K562 (cell line): ENCODE measurements around the gene ANKRD16. TPM values are rescaled to one million over a fixed set of nuclear protein-coding genes. Genes with fewer than 3 reads are reported as not detected.

Experiments
- ATAC-seq: fragments of 200-7000 bp; cut with Tn5 transposase; 3 replicates; pipeline ENCODE4 v1.9.1; 2020; ENCODE audit warnings: moderate library complexity
- BruUV-seq: library from RNA; stranded (reverse); fragments of 400-500 nt; replicated peaks from 2 replicates; lab custom pipeline; 2021; lab: Mats Ljungman, UMichigan
- CTCF ChIA-PET: fragments of 300-600 bp; formaldehyde crosslinking; extraction: SDS; loops from one replicate; lab custom pipeline; 2021; ENCODE audit warnings: low intra/inter-chr PET ratio; lab: Yijun Ruan, JAX
- POLR2A ChIA-PET: fragments of 300-600, 350-650 bp; sonication (Branson Sonifier 250); formaldehyde crosslinking; extraction: SDS; loops from one replicate; lab custom pipeline; 2021; ENCODE audit warnings: antibody characterized with exemption, inconsistent platforms; lab: Yijun Ruan, JAX
- DNase-seq, 4 experiments: peaks; one replicate each; pipeline versions ENCODE4 v3.0.0 to v3.0.0-alpha.2; 2011 to 2018; ENCODE audit warnings: low spot score in 3 of 4, mixed read lengths in 3 of 4; ENCODE audit errors: extremely low read depth in 1 of 4
- FAIRE-seq: peaks from 2 replicates; lab custom pipeline; 2011; peaks lifted over from hg19 to GRCh38; lab: Jason Lieb, UNC
- H2AFZ ChIP-seq: 2 replicates; pipeline ENCODE4 v1.6.0; 2011; ENCODE audit warnings: low read depth, low read length, control low read depth, inconsistent platforms
- H3K27ac ChIP-seq: fragments of 200-600 bp; 3 replicates; pipeline ENCODE4 v1.8.0; 2011; ENCODE audit warnings: low read depth, mild to moderate bottlenecking, control low read depth, inconsistent platforms, low read length, moderate library complexity, mixed read lengths; ENCODE audit errors: extremely low read depth
- H3K27me3 ChIP-seq, 2 experiments: fragments of 300-600 bp in 1 of 2; 2 replicates in 1 of 2; 3 replicates in 1 of 2; pipeline versions ENCODE4 v1.6.0 to v1.8.0; 2011; ENCODE audit warnings: inconsistent platforms in 2 of 2, low read length in 2 of 2, mild to moderate bottlenecking in 1 of 2, mixed read lengths in 1 of 2, moderate library complexity in 1 of 2; ENCODE audit not compliant: control insufficient read depth in 2 of 2, insufficient read depth in 2 of 2
- H3K36me3 ChIP-seq: fragments of 300-600 bp; 3 replicates; pipeline ENCODE4 v1.8.0; 2011; ENCODE audit warnings: mild to moderate bottlenecking, low read length, inconsistent platforms; ENCODE audit not compliant: control insufficient read depth, insufficient read depth
- H3K4me1 ChIP-seq, 2 experiments: fragments of 200-600 bp in 1 of 2; replicated peaks in 1 of 2; 2 replicates in 1 of 2; 3 replicates in 1 of 2; pipeline versions ENCODE4 v1.5.1 to v1.8.0; 2011; ENCODE audit warnings: inconsistent platforms in 2 of 2, low read length in 2 of 2, mild to moderate bottlenecking in 1 of 2, mixed read lengths in 1 of 2, moderate library complexity in 1 of 2; ENCODE audit not compliant: control insufficient read depth in 2 of 2, insufficient read depth in 2 of 2
- H3K4me2 ChIP-seq: 2 replicates; pipeline ENCODE4 v1.6.1; 2011; ENCODE audit warnings: low read length, control low read depth, inconsistent platforms, mixed read lengths; ENCODE audit not compliant: insufficient read depth
- H3K4me3 ChIP-seq: fragments of 200-600 bp; sonication (generic), shearing (Covaris generic); 2 replicates; pipeline ENCODE4 v1.5.1; 2016; ENCODE audit warnings: control low read depth, inconsistent platforms
- H3K79me2 ChIP-seq: fragments of 200-600 bp; 3 replicates; pipeline ENCODE4 v1.8.0; 2011; ENCODE audit warnings: low read length, inconsistent platforms; ENCODE audit not compliant: control insufficient read depth, insufficient read depth
- H3K9ac ChIP-seq, 2 experiments: 2 replicates each; pipeline versions ENCODE4 v1.6.0 to v1.6.1; 2011; ENCODE audit warnings: low read depth in 2 of 2, low read length in 2 of 2, control low read depth in 1 of 2, inconsistent platforms in 1 of 2, mild to moderate bottlenecking in 1 of 2, mixed read lengths in 1 of 2; ENCODE audit not compliant: insufficient read depth in 1 of 2
- H3K9me1 ChIP-seq: one replicate; pipeline ENCODE4 v1.6.0; 2011; ENCODE audit warnings: inconsistent platforms, mild to moderate bottlenecking, low read length, moderate library complexity; ENCODE audit not compliant: control insufficient read depth, insufficient read depth
- H3K9me3 ChIP-seq: replicated peaks from 2 replicates; pipeline ENCODE4 v1.5.1; 2011; ENCODE audit warnings: low read depth, low read length, inconsistent platforms; ENCODE audit not compliant: control insufficient read depth, insufficient read depth
- H4K20me1 ChIP-seq: replicated peaks from 2 replicates; pipeline ENCODE4 v1.6.1; 2011; ENCODE audit warnings: low read length, inconsistent platforms, mixed read lengths; ENCODE audit not compliant: control insufficient read depth, insufficient read depth
- L3MBTL2 ChIP-seq: fragments of 450-650 bp; IDR thresholded peaks from 2 replicates; pipeline ENCODE4 v1.6.1; 2016; ENCODE audit warnings: mild to moderate bottlenecking, moderate library complexity
- NFATC3 ChIP-seq: fragments of 450-650 bp; IDR thresholded peaks from 2 replicates; pipeline ENCODE4 v1.6.1; 2017; ENCODE audit warnings: mild to moderate bottlenecking
- PHF21A ChIP-seq: fragments of 450-650 bp; IDR thresholded peaks from 2 replicates; pipeline ENCODE4 v1.6.1; 2017; ENCODE audit warnings: low read depth, borderline replicate concordance
- TEAD1 ChIP-seq, 2 experiments: fragments of 450-650 bp in 1 of 2; sonication (generic) in 1 of 2; formaldehyde crosslinking; IDR thresholded peaks; 2 replicates each; pipeline versions ENCODE4 v1.4.0 to v1.8.0; 2020 to 2022; ENCODE audit warnings: mild to moderate bottlenecking in 2 of 2, missing genetic modification reagents in 1 of 2
- ZNF263 ChIP-seq: sonication (generic); formaldehyde crosslinking; IDR thresholded peaks from 2 replicates; pipeline ENCODE4 v1.8.0; 2022; ENCODE audit warnings: mild to moderate bottlenecking, missing genetic modification reagents, borderline replicate concordance
- ZNF311 ChIP-seq: fragments of 250-450 bp; sonication (Bioruptor Pico); IDR thresholded peaks from 2 replicates; pipeline ENCODE4 v1.4.0; 2020; ENCODE audit warnings: mild to moderate bottlenecking, moderate library complexity
- ZNF316 ChIP-seq: fragments of 450-650 bp; IDR thresholded peaks from 2 replicates; pipeline ENCODE4 v1.6.1; 2016
- ZNF347 ChIP-seq: fragments of 450-650 bp; formaldehyde crosslinking; IDR thresholded peaks from 2 replicates; pipeline ENCODE4 v1.4.0; 2020; ENCODE audit warnings: low read depth, mild to moderate bottlenecking, moderate library complexity
- WGBS: fragments of 100-300 bp; shearing (Covaris generic); methylation state at CpG from one replicate; pipeline ENCODE4 v1.1.6; 2016; ENCODE audit warnings: low coverage, mixed read lengths; ENCODE audit not compliant: insufficient coverage; ENCODE audit errors: missing lambda C conversion rate; 5-methylcytosine and 5-hydroxymethylcytosine counted together
- in situ Hi-C: fragments of 300-500 bp; cut with MboI; formaldehyde crosslinking; loops from 4 replicates; pipeline ENCODE4 v1.15.0; 2018; ENCODE audit warnings: inconsistent platforms, mixed read lengths
- intact Hi-C: fragments of 100-400 bp; cut with micrococcal nuclease; formaldehyde crosslinking; loops from 2 replicates; pipeline ENCODE4 v1.14.2; 2022
- polyA plus RNA-seq, 8 experiments: library from polyadenylated mRNA; depleted of rRNA in 4 of 8; stranded (reverse) in 5 of 8; unstranded in 3 of 8; fragments of >200 nt; fragmentation: Nextera tagmentation in 2 of 8; fragmentation: Illumina TruSeq in 1 of 8; extraction: Ambion mirVana in 2 of 8; extraction: Trizol in 1 of 8; gene quantifications; 2 replicates each; pipeline versions ENCODE4 v1.2.1 to v1.2.3, GENCODE V29; 2011 to 2014; ENCODE audit warnings: inconsistent platforms in 1 of 8, missing spikeins in 1 of 8
- total RNA-seq, 7 experiments: library from RNA; depleted of rRNA in 6 of 7; stranded (reverse); fragments of >200 nt in 6 of 7; fragmentation: Illumina TruSeq in 2 of 7; extraction: Trizol in 2 of 7; gene quantifications; 2 replicates each; pipeline versions ENCODE4 v1.2.1 to v1.2.3, GENCODE V29; 2011 to 2021; ENCODE audit warnings: low replicate concordance in 1 of 7
- TF ChIP-seq, protein P1 (sequence below): sonication (generic); formaldehyde crosslinking; IDR thresholded peaks from 2 replicates; pipeline ENCODE4 v1.8.1; 2022; ENCODE audit warnings: missing genetic modification reagents
- TF ChIP-seq, protein P2 (sequence below): sonication (generic); formaldehyde crosslinking; IDR thresholded peaks from 2 replicates; pipeline ENCODE4 v1.8.1; 2023; ENCODE audit warnings: mild to moderate bottlenecking, missing genetic modification reagents

Gene ANKRD16
- total and polyA plus RNA-seq, 9 of the 15 experiments (the other 6 are each of a cell fraction or from before 2014, with no cell fraction given) = 1.5 to 16.0 (median 9.5) TPM

DNA sequence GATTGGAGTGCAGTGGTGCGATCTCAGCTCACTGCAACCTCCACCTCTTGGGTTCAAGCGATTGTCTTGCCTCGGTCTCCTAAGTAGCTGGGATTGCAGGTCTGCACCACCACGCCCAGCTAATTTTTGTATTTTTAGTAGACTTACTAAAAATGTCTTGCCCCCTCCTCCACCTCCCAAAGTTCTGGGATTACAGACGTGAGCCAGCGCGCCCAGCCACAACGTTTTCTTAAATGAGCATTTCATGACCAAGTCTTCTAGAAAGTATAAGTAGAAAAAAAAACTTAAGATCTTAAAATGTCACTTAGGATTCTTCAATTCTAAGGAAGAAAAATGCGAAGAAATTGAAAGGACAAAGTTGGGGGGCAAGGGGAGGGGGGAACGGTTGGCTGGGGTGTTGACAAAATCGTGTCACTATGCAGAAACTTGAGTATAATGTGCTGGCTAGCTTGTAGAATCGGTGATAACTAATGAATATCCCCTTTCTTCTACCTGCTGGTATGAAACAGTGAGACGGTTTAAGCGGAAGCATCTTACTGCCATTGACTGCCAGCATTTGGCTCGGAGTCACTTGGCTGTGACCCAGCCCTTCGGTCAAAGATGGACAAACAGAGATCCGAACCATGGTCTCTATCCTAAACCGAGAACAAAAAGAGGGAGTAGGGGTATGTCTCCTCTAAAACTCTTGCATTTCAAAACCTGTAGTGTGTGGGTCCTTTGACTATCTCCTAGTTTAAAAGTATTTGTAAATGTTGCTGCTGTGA is 13.0 kb upstream of the ANKRD16 start:
- peaks cover 3% of the 10 kb centered on the region; the same call in 1 of the 2 replicates for H3K9me3 ChIP-seq
- POLR2A ChIA-PET = interaction anchor here (0.6 to 0.8 kb wide), 4 partner anchors 12 to 1125 kb away, joined by 3 to 4 read pairs (median 3); partner anchors contain the start of genes ANKRD16 and FBH1
- H3K79me2 ChIP-seq = peaks cover 78% of the 10 kb centered on the region
- in situ Hi-C loops = no loop called here
- H3K36me3 ChIP-seq = peaks cover 66% of the 10 kb centered on the region
- TF ChIP-seq, protein P1, sequence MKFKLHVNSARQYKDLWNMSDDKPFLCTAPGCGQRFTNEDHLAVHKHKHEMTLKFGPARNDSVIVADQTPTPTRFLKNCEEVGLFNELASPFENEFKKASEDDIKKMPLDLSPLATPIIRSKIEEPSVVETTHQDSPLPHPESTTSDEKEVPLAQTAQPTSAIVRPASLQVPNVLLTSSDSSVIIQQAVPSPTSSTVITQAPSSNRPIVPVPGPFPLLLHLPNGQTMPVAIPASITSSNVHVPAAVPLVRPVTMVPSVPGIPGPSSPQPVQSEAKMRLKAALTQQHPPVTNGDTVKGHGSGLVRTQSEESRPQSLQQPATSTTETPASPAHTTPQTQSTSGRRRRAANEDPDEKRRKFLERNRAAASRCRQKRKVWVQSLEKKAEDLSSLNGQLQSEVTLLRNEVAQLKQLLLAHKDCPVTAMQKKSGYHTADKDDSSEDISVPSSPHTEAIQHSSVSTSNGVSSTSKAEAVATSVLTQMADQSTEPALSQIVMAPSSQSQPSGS (CRISPR knock-in tag) = no peak
- no peak for TF ChIP-seq NFATC3
- TF ChIP-seq, protein P2, sequence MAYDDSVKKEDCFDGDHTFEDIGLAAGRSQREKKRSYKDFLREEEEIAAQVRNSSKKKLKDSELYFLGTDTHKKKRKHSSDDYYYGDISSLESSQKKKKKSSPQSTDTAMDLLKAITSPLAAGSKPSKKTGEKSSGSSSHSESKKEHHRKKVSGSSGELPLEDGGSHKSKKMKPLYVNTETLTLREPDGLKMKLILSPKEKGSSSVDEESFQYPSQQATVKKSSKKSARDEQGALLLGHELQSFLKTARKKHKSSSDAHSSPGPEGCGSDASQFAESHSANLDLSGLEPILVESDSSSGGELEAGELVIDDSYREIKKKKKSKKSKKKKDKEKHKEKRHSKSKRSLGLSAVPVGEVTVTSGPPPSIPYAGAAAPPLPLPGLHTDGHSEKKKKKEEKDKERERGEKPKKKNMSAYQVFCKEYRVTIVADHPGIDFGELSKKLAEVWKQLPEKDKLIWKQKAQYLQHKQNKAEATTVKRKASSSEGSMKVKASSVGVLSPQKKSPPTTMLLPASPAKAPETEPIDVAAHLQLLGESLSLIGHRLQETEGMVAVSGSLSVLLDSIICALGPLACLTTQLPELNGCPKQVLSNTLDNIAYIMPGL (CRISPR knock-in tag) = no peak
- no peak for TF ChIP-seq ZNF311 (CRISPR knock-in tag)
- no peak for TF ChIP-seq TEAD1 (CRISPR knock-in tag; IDR thresholded peaks at IDR 0.05)
- TF ChIP-seq ZNF347 (CRISPR knock-in tag) = no peak
- no peak for TF ChIP-seq L3MBTL2
- TF ChIP-seq PHF21A = no peak
- TF ChIP-seq ZNF263 (CRISPR knock-in tag) = no peak
- TF ChIP-seq ZNF316 = no peak
- TF ChIP-seq, all 486 proteins: peak for 0
- no peak overlapping the region for H3K4me2 ChIP-seq
- WGBS = 93% methylated on average over 16 of the region's 18 CpGs
- no peaks in the 10 kb centered on the region for H4K20me1 ChIP-seq
- H3K4me3 ChIP-seq = no peak overlapping the region
- H2AFZ ChIP-seq = no peak overlapping the region
- no peak overlapping the region for H3K27ac ChIP-seq
- CTCF ChIA-PET = no interaction called here
- ATAC-seq (no peak), FAIRE-seq (no peak), DNase-seq (no peak)
- peaks cover 10 to 17% of the 10 kb centered on the region in 2 experiments; a peak in 4 of 5 replicates for H3K4me1 ChIP-seq
- BruUV-seq = no TSS peak
- H3K9ac ChIP-seq = no peak overlapping the region
- intact Hi-C loops = no loop called here
- no peaks in the 10 kb centered on the region for H3K27me3 ChIP-seq
- no peaks in the 10 kb centered on the region for H3K9me1 ChIP-seq
